Tibial nerve (tissue), 4 donors: ENCODE data around the gene ADAT1. TPM values are rescaled to one million over a fixed set of nuclear protein-coding genes. Genes with fewer than 3 reads are reported as not detected.

Source experiments
- DNase-seq, 2 donors: peaks; one replicate each; pipeline ENCODE4 v3.0.0-alpha.2; 2019; ENCODE audit warnings: low spot score in 2 of 2
- H3K27ac ChIP-seq, 4 donors: fragments of 200-600 bp; sonication (generic) in 3 of 4; one replicate each; pipeline ENCODE4 v1.5.1; 2017 to 2019; ENCODE audit warnings: mild to moderate bottlenecking in 1 of 4
- H3K27me3 ChIP-seq, 2 donors: fragments of 200-600 bp; sonication (generic) in 1 of 2; one replicate each; pipeline versions ENCODE4 v1.5.1 to v1.6.0; 2017 to 2019
- H3K36me3 ChIP-seq, 3 donors: fragments of 200-600 bp; sonication (generic); one replicate each; pipeline ENCODE4 v1.5.1; 2018 to 2019
- H3K4me1 ChIP-seq, 4 donors: fragments of 200-600 bp; sonication (generic) in 3 of 4; one replicate each; pipeline ENCODE4 v1.5.1; 2017 to 2019
- H3K4me3 ChIP-seq, 4 donors: fragments of 200-600 bp; sonication (generic) in 3 of 4; one replicate each; pipeline ENCODE4 v1.5.1; 2017 to 2019; ENCODE audit warnings: mild to moderate bottlenecking in 1 of 4, moderate library complexity in 1 of 4
- H3K9me3 ChIP-seq, 4 donors: fragments of 200-600 bp; sonication (generic) in 3 of 4; one replicate each; pipeline ENCODE4 v1.5.1; 2017 to 2019
- CTCF ChIP-seq, 5 experiments: fragments of 200-600 bp in 3 of 5; fragments of 450-650 bp in 2 of 5; sonication (generic) in 3 of 5; IDR thresholded peaks; one replicate each; pipeline ENCODE4 v1.5.1; 2016 to 2019; ENCODE audit warnings: antibody characterized with exemption in 5 of 5, mild to moderate bottlenecking in 3 of 5, moderate library complexity in 2 of 5
- EP300 ChIP-seq, 2 donors: sonication (generic); formaldehyde crosslinking; IDR thresholded peaks; one replicate each; pipeline ENCODE4 v1.6.1; 2017; ENCODE audit warnings: antibody characterized with exemption in 2 of 2, mild to moderate bottlenecking in 1 of 2
- POLR2A ChIP-seq, 2 donors: fragments of 450-650 bp; IDR thresholded peaks; one replicate each; pipeline ENCODE4 v1.6.1; 2017; ENCODE audit warnings: antibody characterized with exemption in 2 of 2, mild to moderate bottlenecking in 2 of 2, moderate library complexity in 2 of 2
- WGBS, 2 donors: methylation state at CpG; one replicate each; pipeline ENCODE4 v1.1.5; 2018; 5-methylcytosine and 5-hydroxymethylcytosine counted together
- total RNA-seq, 4 donors: library from RNA; depleted of rRNA; stranded (reverse); fragments of >200 nt; gene quantifications; one replicate each; pipeline ENCODE4 v1.1.0, GENCODE V29; 2016

The ADAT1 gene
- total RNA-seq, 4 donors from 2014 or later: 31.4 to 75.9 (median 50.7) TPM

GRCh38 chr16:75658175-75658574 lies 35.1 kb upstream of the ADAT1 start:
- 84 to 88% methylated on average over 2 of the region's 2 CpGs for WGBS, 2 donors
- Histone ChIP-seq H3K36me3 (peaks cover 0 to 80% (median 18%) of the 10 kb centered on the region in 3 donors), H3K4me1 (peaks cover 0 to 23% (median 5%) of the 10 kb centered on the region in 4 donors)

GRCh38 chr16:75653922-75654321 lies 30.8 kb upstream of the ADAT1 start:
- Histone ChIP-seq H3K27ac (no peak overlapping the region), H3K27me3 (no peaks in the 10 kb centered on the region), H3K36me3 (peaks cover 0 to 49% (median 18%) of the 10 kb centered on the region in 3 donors), H3K4me3 (no peak overlapping the region), H3K4me1 (peaks cover 0 to 60% (median 34%) of the 10 kb centered on the region in 4 donors), H3K9me3 (no peaks in the 10 kb centered on the region)
- no peak for DNase-seq
- WGBS, 2 donors: 20 to 24% methylated on average over 1 of the region's 1 CpG
- TF ChIP-seq POLR2A (IDR thresholded peaks at IDR 0.05): no peak
- TF ChIP-seq CTCF (IDR thresholded peaks at IDR 0.05): no peak
- TF ChIP-seq EP300 (IDR thresholded peaks at IDR 0.05): no peak

More at GRCh38 chr16:75658175-75658574, 35.1 kb upstream of the ADAT1 start:
- no peak overlapping the region for H3K4me3 ChIP-seq
- H3K27ac ChIP-seq: no peak overlapping the region
- DNase-seq: no peak
- no peaks in the 10 kb centered on the region for H3K27me3 ChIP-seq
- TF ChIP-seq POLR2A (IDR thresholded peaks at IDR 0.05) (no peak), EP300 (IDR thresholded peaks at IDR 0.05) (no peak), CTCF (IDR thresholded peaks at IDR 0.05) (no peak)
- H3K9me3 ChIP-seq: no peaks in the 10 kb centered on the region

DNA sequence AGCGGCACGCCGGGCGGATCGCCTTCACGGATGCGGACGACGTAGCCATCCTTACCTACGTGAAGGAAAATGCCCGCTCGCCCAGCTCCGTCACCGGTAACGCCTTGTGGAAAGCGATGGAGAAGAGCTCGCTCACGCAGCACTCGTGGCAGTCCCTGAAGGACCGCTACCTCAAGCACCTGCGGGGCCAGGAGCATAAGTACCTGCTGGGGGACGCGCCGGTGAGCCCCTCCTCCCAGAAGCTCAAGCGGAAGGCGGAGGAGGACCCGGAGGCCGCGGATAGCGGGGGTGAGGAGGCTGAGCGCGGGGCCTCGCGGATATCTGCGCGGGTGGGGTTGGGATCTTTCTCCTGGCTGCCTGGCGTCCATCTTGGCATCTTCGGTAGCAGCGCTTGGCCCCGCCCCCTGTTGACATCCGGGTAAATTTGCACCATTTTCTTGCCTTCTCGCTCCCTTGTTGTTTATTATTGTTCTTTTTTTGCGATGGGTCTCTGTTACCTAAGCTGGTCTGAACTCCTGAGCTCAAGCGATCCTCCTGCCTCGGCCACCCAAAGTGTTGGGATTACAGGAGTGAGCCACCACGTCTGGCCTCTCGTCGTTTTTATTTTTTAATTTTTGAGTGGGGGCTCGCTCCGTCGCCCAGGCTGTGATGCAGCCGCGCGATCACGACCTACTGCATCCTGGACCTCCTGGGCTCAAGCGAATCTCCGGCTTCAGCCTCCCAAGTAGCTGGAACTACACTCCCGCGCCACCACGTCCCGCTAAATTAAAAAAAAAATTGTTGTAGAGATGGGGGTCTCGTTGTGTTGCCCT lies 25.4 kb upstream of the ADAT1 start:
- H3K4me3 ChIP-seq: peak overlapping the region; percentile 58 to 92 (median 79)
- DNase-seq: peak; percentile 81 to 87

DNA sequence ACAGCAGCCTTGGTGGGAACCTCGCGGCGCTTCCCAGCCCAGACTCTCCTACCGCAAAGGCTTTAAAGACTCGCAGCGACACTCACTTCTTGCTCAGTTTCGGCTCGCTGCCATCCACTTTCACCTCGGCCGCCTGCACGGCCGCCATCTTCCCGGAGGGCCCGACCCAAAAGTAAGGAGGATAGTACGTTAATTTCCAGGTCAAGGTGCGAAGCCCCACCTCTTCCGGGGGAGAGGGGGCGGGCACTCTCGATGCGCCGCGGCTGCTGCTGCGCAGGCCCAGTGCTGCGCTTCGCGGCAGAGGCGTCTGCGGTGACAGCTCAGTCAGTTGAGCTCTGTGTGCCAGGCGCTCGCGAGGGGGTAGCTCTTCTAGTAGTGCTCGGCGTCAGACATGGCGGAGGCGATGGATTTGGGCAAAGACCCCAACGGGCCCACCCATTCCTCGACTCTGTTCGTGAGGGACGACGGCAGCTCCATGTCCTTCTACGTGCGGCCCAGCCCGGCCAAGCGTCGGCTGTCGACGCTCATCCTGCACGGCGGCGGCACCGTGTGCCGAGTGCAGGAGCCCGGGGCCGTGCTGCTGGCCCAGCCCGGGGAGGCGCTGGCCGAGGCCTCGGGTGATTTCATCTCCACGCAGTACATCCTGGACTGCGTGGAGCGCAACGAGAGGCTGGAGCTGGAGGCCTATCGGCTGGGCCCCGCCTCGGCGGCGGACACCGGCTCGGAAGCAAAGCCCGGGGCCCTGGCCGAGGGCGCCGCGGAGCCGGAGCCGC lies 24.6 kb upstream of the ADAT1 start, which contains the start of the genes KARS1 and TERF2IP:
KARS1 (minus strand) TSS at position 174 of the 773 bp plus-strand sequence; CDS start at position 148, 26 bp downstream.
TERF2IP (plus strand) TSS at position 282 of the 773 bp plus-strand sequence; CDS start at position 392, 110 bp downstream.
- WGBS, 2 donors: 0 to 1% methylated on average over 45 to 47 of the region's 76 CpGs
- H3K36me3 ChIP-seq: peaks cover 0 to 25% (median 0%) of the 10 kb centered on the region in 3 donors
- H3K9me3 ChIP-seq: no peaks in the 10 kb centered on the region
- H3K27ac ChIP-seq: peak within 1 kb of the TSS; percentile 79 to 99 (median 94)
- peaks cover 0 to 74% (median 40%) of the 10 kb centered on the region in 4 donors for H3K4me1 ChIP-seq
- H3K4me3 ChIP-seq: peak within 1 kb of the TSS; percentile 58 to 92 (median 79)
- H3K27me3 ChIP-seq: no peaks in the 10 kb centered on the region
- TF ChIP-seq EP300 (IDR thresholded peaks at IDR 0.05) (peak; percentile 82 to 99), CTCF (IDR thresholded peaks at IDR 0.05) (peak in 1 of 5 experiments; percentile 25), POLR2A (IDR thresholded peaks at IDR 0.05) (peak; percentile 94 to 98)
- DNase-seq: peak; percentile 79 to 86

More for the DNA sequence above, 25.4 kb upstream of the ADAT1 start:
- Histone ChIP-seq H3K9me3 (no peaks in the 10 kb centered on the region), H3K27ac (peak overlapping the region; percentile 79 to 99 (median 94)), H3K27me3 (no peaks in the 10 kb centered on the region), H3K4me1 (peaks cover 0 to 74% (median 48%) of the 10 kb centered on the region in 4 donors), H3K36me3 (peaks cover 0 to 18% (median 0%) of the 10 kb centered on the region in 3 donors)
- TF ChIP-seq CTCF (IDR thresholded peaks at IDR 0.05): no peak
- TF ChIP-seq POLR2A (IDR thresholded peaks at IDR 0.05): peak in 1 of 2 donors; percentile 52
- peak in 1 of 2 donors; percentile 75 for TF ChIP-seq EP300 (IDR thresholded peaks at IDR 0.05)
- 0% methylated on average over 35 to 62 of the region's 62 CpGs for WGBS, 2 donors
